GM12878 (cell line): Measurements from ENCODE around the gene FABP7. TPM values are rescaled to one million over a fixed set of nuclear protein-coding genes. Genes with fewer than 3 reads are reported as not detected.

ENCODE experiments used
- ATAC-seq: fragments of 200-7000 bp; cut with Tn5 transposase; 3 replicates; pipeline ENCODE4 v1.9.1; 2020; ENCODE audit warnings: mild to moderate bottlenecking, moderate library complexity
- BruUV-seq: library from RNA; stranded (reverse); fragments of 400-500 nt; replicated peaks from 2 replicates; lab custom pipeline; 2021; lab: Mats Ljungman, UMichigan
- CTCF ChIA-PET: fragments of 300-600 bp; sonication (Branson Sonifier 250); formaldehyde crosslinking; extraction: SDS; loops from one replicate; lab custom pipeline; 2021; ENCODE audit warnings: inconsistent platforms; lab: Yijun Ruan, JAX
- POLR2A ChIA-PET: fragments of 350-600 bp; formaldehyde crosslinking; extraction: SDS; loops from one replicate; lab custom pipeline; 2021; ENCODE audit warnings: inconsistent platforms; lab: Charles Lee
- RAD21 ChIA-PET: fragments of 300-600 bp; sonication (Branson Sonifier 250); formaldehyde crosslinking; loops from one replicate; lab custom pipeline; 2023; ENCODE audit warnings: antibody characterized with exemption; ENCODE audit not compliant: unreplicated experiment; lab: Charles Lee
- SMC1A ChIA-PET: fragments of 300-600 bp; sonication (Branson Sonifier 250); formaldehyde crosslinking; loops from one replicate; lab custom pipeline; 2023; ENCODE audit not compliant: unreplicated experiment, uncharacterized antibody; lab: Charles Lee
- DNase-seq: peaks from one replicate; pipeline ENCODE4 v3.0.0-alpha.2; 2011; ENCODE audit warnings: low read depth, low spot score
- FAIRE-seq: peaks from 3 replicates; lab custom pipeline; 2011; peaks lifted over from hg19 to GRCh38; lab: Jason Lieb, UNC
- H2AFZ ChIP-seq: 2 replicates; pipeline ENCODE4 v1.6.0; 2011; ENCODE audit warnings: low read depth, low read length, control low read depth; ENCODE audit not compliant: control insufficient read depth
- H3K27ac ChIP-seq: 2 replicates; pipeline ENCODE4 v1.5.1; 2011; ENCODE audit warnings: control low read depth; ENCODE audit not compliant: control insufficient read depth, insufficient read depth
- H3K27me3 ChIP-seq, 2 experiments: replicated peaks in 1 of 2; 2 replicates each; pipeline versions ENCODE4 v1.6.0 to v1.6.1; 2011; ENCODE audit warnings: low read length in 1 of 2; ENCODE audit not compliant: control insufficient read depth in 2 of 2, insufficient read depth in 2 of 2
- H3K36me3 ChIP-seq, 2 experiments: 2 replicates each; pipeline ENCODE4 v1.5.1; 2011; ENCODE audit warnings: low read length in 1 of 2; ENCODE audit not compliant: control insufficient read depth in 2 of 2, insufficient read depth in 2 of 2
- H3K4me1 ChIP-seq: 2 replicates; pipeline ENCODE4 v1.6.1; 2011; ENCODE audit warnings: mild to moderate bottlenecking, low read length, moderate library complexity, mixed read lengths; ENCODE audit not compliant: control insufficient read depth, insufficient read depth
- H3K4me2 ChIP-seq: 2 replicates; pipeline ENCODE4 v1.6.0; 2011; ENCODE audit warnings: control low read depth; ENCODE audit not compliant: control insufficient read depth, insufficient read depth
- H3K4me3 ChIP-seq: fragments of 200-600 bp; sonication (generic); 2 replicates; pipeline ENCODE4 v1.5.1; 2016
- H3K79me2 ChIP-seq: 2 replicates; pipeline ENCODE4 v1.6.0; 2011; ENCODE audit warnings: low read length; ENCODE audit not compliant: control insufficient read depth, insufficient read depth
- H3K9ac ChIP-seq: 2 replicates; pipeline ENCODE4 v1.8.0; 2011; ENCODE audit warnings: low read length, control low read depth, mixed read lengths; ENCODE audit not compliant: control insufficient read depth, insufficient read depth
- H3K9me3 ChIP-seq: replicated peaks from 3 replicates; pipeline ENCODE4 v1.5.1; 2011; ENCODE audit warnings: mild to moderate bottlenecking, low read length; ENCODE audit not compliant: control insufficient read depth, insufficient read depth
- H4K20me1 ChIP-seq: 2 replicates; pipeline ENCODE4 v1.6.0; 2011; ENCODE audit not compliant: control insufficient read depth, insufficient read depth
- ATF2 ChIP-seq: IDR thresholded peaks from 2 replicates; pipeline ENCODE4 v1.6.1; 2012; ENCODE audit warnings: low read length, inconsistent platforms
- BCL3 ChIP-seq: IDR thresholded peaks from 2 replicates; pipeline ENCODE4 v1.6.1; 2011; ENCODE audit warnings: borderline replicate concordance, low read depth, mild to moderate bottlenecking, moderate library complexity, low read length; ENCODE audit not compliant: insufficient read depth, poor library complexity, severe bottlenecking
- HSF1 ChIP-seq: fragments of 150-350 bp; IDR thresholded peaks from 2 replicates; pipeline ENCODE4 v1.6.1; 2014; ENCODE audit warnings: mild to moderate bottlenecking, low read depth, low read length
- IRF3 ChIP-seq: fragments of 450-650 bp; IDR thresholded peaks from 2 replicates; pipeline ENCODE4 v1.6.1; 2014; ENCODE audit warnings: mild to moderate bottlenecking
- PKNOX1 ChIP-seq: fragments of 450-650 bp; IDR thresholded peaks from 2 replicates; pipeline ENCODE4 v1.6.1; 2016; ENCODE audit warnings: mild to moderate bottlenecking
- WGBS: methylation state at CpG from one replicate; pipeline ENCODE4 v1.1.6; 2016; ENCODE audit warnings: low lambda C conversion rate; ENCODE audit not compliant: insufficient replicate concordance, insufficient coverage; ENCODE audit errors: missing lambda C conversion rate; 5-methylcytosine and 5-hydroxymethylcytosine counted together
- in situ Hi-C: fragments of 300-500 bp; cut with MboI; formaldehyde crosslinking; loops from 9 replicates; pipeline ENCODE4 v1.14.3; 2018; ENCODE audit warnings: mixed read lengths
- intact Hi-C: fragments of 100-400 bp; cut with micrococcal nuclease; formaldehyde crosslinking; loops from one replicate; pipeline ENCODE4 v1.14.2; 2022; ENCODE audit not compliant: unreplicated experiment
- polyA plus RNA-seq, 11 experiments: library from polyadenylated mRNA; depleted of rRNA in 4 of 11; unstranded in 6 of 11; stranded (reverse) in 5 of 11; fragments of >200 nt; fragmentation: Nextera tagmentation in 4 of 11; fragmentation: Illumina TruSeq in 1 of 11; extraction: Ambion mirVana in 4 of 11; extraction: Trizol in 1 of 11; gene quantifications; 1 replicate in 1 of 11; 2 replicates in 10 of 11; pipeline versions ENCODE4 v1.2.1 to v1.2.3, GENCODE V29; 2011 to 2016; ENCODE audit warnings: inconsistent platforms in 2 of 11, missing spikeins in 2 of 11, low read depth in 1 of 11
- total RNA-seq, 4 experiments: library from RNA; depleted of rRNA in 3 of 4; stranded (reverse); fragments of >200 nt in 3 of 4; fragmentation: Illumina TruSeq in 1 of 4; extraction: Trizol in 1 of 4; gene quantifications; 2 replicates each; pipeline versions ENCODE4 v1.2.1 to v1.2.3, GENCODE V29; 2013 to 2021

The FABP7 gene
- total and polyA plus RNA-seq, 10 of the 15 experiments (the other 5 are each of a cell fraction or from before 2014, with no cell fraction given), result not detected

GRCh38 chr6:122798099-122798641, 18.7 kb downstream of the FABP7 start (continued):
- peak; percentile 39; the same call in 1 of the 2 replicates for TF ChIP-seq ATF2
- no peak for TF ChIP-seq HSF1

- BruUV-seq, result no TSS peak
- TF ChIP-seq HSF1 (no peak), PKNOX1 (no peak), IRF3 (no peak), BCL3 (no peak)
- Histone ChIP-seq H3K27me3 (no peaks in the 10 kb centered on the region), H3K4me3 (no peak overlapping the region), H3K79me2 (no peaks in the 10 kb centered on the region), H3K9ac (no peak overlapping the region), H3K4me1 (no peaks in the 10 kb centered on the region), H3K36me3 (no peaks in the 10 kb centered on the region), H3K4me2 (no peak overlapping the region), H4K20me1 (no peaks in the 10 kb centered on the region), H2AFZ (no peak overlapping the region), H3K9me3 (no peaks in the 10 kb centered on the region), H3K27ac (no peak overlapping the region)
- in situ Hi-C loops, result no loop called here
- ChIA-PET SMC1A (interaction anchor here (0.8 to 4.6 kb wide), 18 partner anchors 10 to 90 kb away, joined by 3 to 48 read pairs (median 6); partner anchors contain the start of gene SMPDL3A), RAD21 (interaction anchor here (0.7 to 3.6 kb wide), 12 partner anchors 11 to 269 kb away, joined by 3 to 23 read pairs (median 8); no protein-coding TSS in a partner anchor), POLR2A (interaction anchor here (1.1 to 2.5 kb wide), 4 partner anchors 10 to 47 kb away, joined by 3 to 15 read pairs (median 8); partner anchors contain the start of gene SMPDL3A), CTCF (interaction anchor here (1.4 to 7.5 kb wide), 10 partner anchors 9 to 69 kb away, joined by 3 to 59 read pairs (median 9); partner anchors contain the start of gene SMPDL3A)
- 48% methylated on average over 4 of the region's 4 CpGs for WGBS
- DNase-seq (no peak), FAIRE-seq (no peak), ATAC-seq (no peak)
- intact Hi-C loops, result loop anchor here (5.0 kb wide), 1 partner anchor 133 kb away; no protein-coding TSS in a partner anchor
These were observed 19.7 kb downstream of the FABP7 start for GRCh38 chr6:122799140-122799745.
